ENCODE results near the gene C1S.
"Not testable (repeated sequence)": the region's sequence is repeated elsewhere in the genome, so short reads cannot be mapped to it uniquely, and the experiment has no call there.

The C1S gene

GRCh38 chr12:7102582-7102981 lies 42.1 kb downstream of the C1S start:
- no peak for DNase-seq (ENCODE audit: low read depth in 3 of 3)

GRCh38 chr12:7103837-7104584 lies 43.5 kb downstream of the C1S start:
- no peak for DNase-seq (ENCODE audit: low read depth in 3 of 3)

- no peak for DNase-seq (ENCODE audit: low read depth in 3 of 3)
Observed at GRCh38 chr12:7106082-7106481, 45.6 kb downstream of the C1S start.

- DNase-seq (ENCODE audit: low read depth in 3 of 3): not testable (repeated sequence)
Observed at GRCh38 chr12:7107181-7107580, 46.7 kb downstream of the C1S start.

- no peak for DNase-seq (ENCODE audit: low read depth in 3 of 3)
Observed at GRCh38 chr12:7107636-7108002, 47.1 kb downstream of the C1S start.

- DNase-seq (ENCODE audit: low read depth in 3 of 3): peak in 2 of 3 experiments; percentile 46 to 80
Observed at GRCh38 chr12:7108003-7108795, 47.7 kb downstream of the C1S start.

GRCh38 chr12:7108796-7109571 lies 48.5 kb downstream of the C1S start, which contains the start of gene C1RL:
Gene C1RL, minus strand, starts transcription at chr12:7109214. Its CDS starts 34 bp downstream, at chr12:7109180.
- peak; percentile 65 to 84 (median 76) for DNase-seq (ENCODE audit: low read depth in 3 of 3)

GRCh38 chr12:7109572-7109920 lies 49.0 kb downstream of the C1S start:
- DNase-seq (ENCODE audit: low read depth in 3 of 3): no peak

- DNase-seq (ENCODE audit: low read depth in 3 of 3): no peak
Observed at GRCh38 chr12:7110661-7111060, 50.1 kb downstream of the C1S start.

- no peak for DNase-seq (ENCODE audit: low read depth in 3 of 3)
Observed at GRCh38 chr12:7112041-7112440, 51.5 kb downstream of the C1S start.

- peak in 2 of 3 experiments; percentile 11 to 14 for DNase-seq (ENCODE audit: low read depth in 3 of 3)
Observed at GRCh38 chr12:7113389-7113871, 52.9 kb downstream of the C1S start.

GRCh38 chr12:7114008-7114407 lies 53.5 kb downstream of the C1S start:
- no peak for DNase-seq (ENCODE audit: low read depth in 3 of 3)

GRCh38 chr12:7114851-7115250 lies 54.3 kb downstream of the C1S start:
- no peak for DNase-seq (ENCODE audit: low read depth in 3 of 3)

- no peak for DNase-seq (ENCODE audit: low read depth in 3 of 3)
Observed at GRCh38 chr12:7116196-7116595, 55.7 kb downstream of the C1S start.

GRCh38 chr12:7116916-7117315 lies 56.4 kb downstream of the C1S start:
- DNase-seq (ENCODE audit: low read depth in 3 of 3): no peak

- DNase-seq (ENCODE audit: low read depth in 3 of 3): no peak
Observed at GRCh38 chr12:7117670-7118069, 57.2 kb downstream of the C1S start.

GRCh38 chr12:7118881-7119280 lies 58.4 kb downstream of the C1S start:
- DNase-seq (ENCODE audit: low read depth in 3 of 3): no peak

GRCh38 chr12:7120166-7120565 lies 59.6 kb downstream of the C1S start:
- DNase-seq (ENCODE audit: low read depth in 3 of 3): no peak
